IPS DF 6.9 (cell line): Measurements from ENCODE around the gene TUSC2.

Source experiments
- DNase-seq: peaks from one replicate; pipeline ENCODE4 v3.0.0-alpha.2; 2013; ENCODE audit warnings: low read depth, low spot score
- H3K27ac ChIP-seq: one replicate; pipeline ENCODE4 v1.5.1; 2013; ENCODE audit warnings: low read length, control low read depth
- H3K27me3 ChIP-seq: 2 replicates; pipeline ENCODE4 v1.6.1; 2013; ENCODE audit warnings: mild to moderate bottlenecking, low read length; ENCODE audit not compliant: control insufficient read depth, insufficient read depth
- H3K36me3 ChIP-seq: 2 replicates; pipeline ENCODE4 v1.6.1; 2013; ENCODE audit warnings: low read length; ENCODE audit not compliant: control insufficient read depth, insufficient read depth
- H3K4me1 ChIP-seq: 2 replicates; pipeline ENCODE4 v1.6.1; 2013; ENCODE audit warnings: low read length; ENCODE audit not compliant: control insufficient read depth, insufficient read depth
- H3K4me3 ChIP-seq: 2 replicates; pipeline ENCODE4 v1.5.1; 2013; ENCODE audit warnings: mild to moderate bottlenecking, low read length
- H3K9me3 ChIP-seq: 2 replicates; pipeline ENCODE4 v1.6.1; 2013; ENCODE audit warnings: low read length, inconsistent platforms; ENCODE audit not compliant: control insufficient read depth, insufficient read depth
- WGBS: extraction: QIAGEN DNeasy Blood & Tissue Kit; methylation state at CpG from one replicate; pipeline ENCODE4 v1.1.7; 2013; ENCODE audit warnings: mixed read lengths, missing lambda C conversion rate; ENCODE audit not compliant: insufficient read length, insufficient coverage; 5-methylcytosine and 5-hydroxymethylcytosine counted together

Gene TUSC2

DNA sequence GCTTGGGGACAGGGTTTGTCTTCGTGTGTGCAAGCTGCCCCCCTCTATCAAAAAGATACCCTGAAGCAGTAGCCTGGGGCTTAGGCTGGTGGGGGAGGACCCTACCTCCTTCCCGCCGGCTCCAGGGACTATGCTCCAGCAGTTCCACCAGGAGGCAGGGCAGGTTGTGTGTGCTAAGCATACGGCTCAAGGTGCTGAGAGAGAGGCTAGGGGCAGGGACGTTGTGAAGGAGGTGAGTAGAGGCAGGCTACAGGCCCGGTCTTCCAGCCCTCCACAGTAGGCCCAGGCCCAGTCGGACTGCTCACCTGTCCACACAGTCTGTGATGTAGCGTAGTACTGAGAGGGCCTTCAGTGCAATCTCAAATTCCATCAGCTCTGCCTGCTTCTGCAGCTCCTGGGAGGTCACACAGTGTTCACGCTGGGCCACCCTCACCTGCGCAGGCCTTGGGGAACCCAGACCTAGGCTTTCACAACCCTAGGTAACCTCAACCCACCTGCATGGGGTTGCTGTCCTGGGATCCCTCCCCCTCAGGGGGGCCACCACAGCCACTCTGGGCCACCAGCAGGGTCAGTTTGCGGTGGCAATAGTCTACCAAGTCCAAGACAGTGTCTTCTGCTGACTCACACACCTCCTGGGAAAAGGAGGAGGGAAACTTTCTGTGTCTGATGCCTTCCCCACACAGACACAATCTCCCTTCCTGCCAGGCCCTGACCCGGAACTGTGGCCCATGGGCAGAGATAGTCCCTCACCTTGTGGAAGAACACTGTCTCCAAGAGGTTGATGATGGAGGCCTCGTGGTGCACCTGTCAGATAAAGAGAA, 15.0 kb upstream of the TUSC2 start:
- H3K36me3 ChIP-seq = 0 out of 2 replicates have a peak, but pooled peaks cover 2% of the 10 kb centered on the region
- no peak for DNase-seq
- peaks cover 16% of the 10 kb centered on the region; the same call in 1 of the 2 replicates for H3K27me3 ChIP-seq
- H3K4me1 ChIP-seq = peaks cover 3% of the 10 kb centered on the region; the same call in 1 of the 2 replicates
- no peak overlapping the region for H3K4me3 ChIP-seq
- no peaks in the 10 kb centered on the region for H3K9me3 ChIP-seq
- H3K27ac ChIP-seq = no peak overlapping the region
- no CpG with 5 or more reads among the region's 13 CpGs for WGBS

GRCh38 chr3:50341996-50342650, 14.1 kb upstream of the TUSC2 start:
- H3K27me3 ChIP-seq = peaks cover 16% of the 10 kb centered on the region; the same call in 1 of the 2 replicates
- H3K9me3 ChIP-seq = no peaks in the 10 kb centered on the region
- no CpG with 5 or more reads among the region's 13 CpGs for WGBS
- no peak for DNase-seq
- H3K4me3 ChIP-seq = no peak overlapping the region
- H3K36me3 ChIP-seq = no peaks in the 10 kb centered on the region
- no peak overlapping the region for H3K27ac ChIP-seq
- peaks cover 3% of the 10 kb centered on the region; the same call in 1 of the 2 replicates for H3K4me1 ChIP-seq

DNA sequence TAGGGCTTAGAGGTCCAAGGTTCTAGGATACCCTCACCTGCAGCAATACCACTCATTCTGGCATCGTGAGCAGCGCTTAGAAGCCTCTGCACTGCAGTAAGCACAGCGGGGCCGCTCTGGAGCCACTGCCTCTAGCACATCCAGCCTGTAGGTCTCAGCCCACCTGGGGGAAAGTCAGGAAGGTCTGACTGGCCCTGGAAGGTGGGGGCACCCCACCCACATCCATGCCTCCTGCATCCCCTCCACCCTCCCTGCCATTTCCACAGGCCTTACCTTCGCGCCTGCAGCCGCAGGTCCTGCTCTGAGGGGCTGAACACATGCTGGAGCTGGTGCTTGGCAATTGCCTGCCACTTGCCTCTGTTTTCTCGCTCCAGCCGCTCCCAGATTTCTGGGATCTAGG, 13.5 kb upstream of the TUSC2 start:
- Histone ChIP-seq H3K9me3 (no peaks in the 10 kb centered on the region), H3K27me3 (peaks cover 16% of the 10 kb centered on the region; the same call in 1 of the 2 replicates), H3K4me1 (peaks cover 3% of the 10 kb centered on the region; the same call in 1 of the 2 replicates), H3K27ac (no peak overlapping the region), H3K4me3 (no peak overlapping the region), H3K36me3 (no peaks in the 10 kb centered on the region)
- no peak for DNase-seq
- WGBS = no CpG with 5 or more reads among the region's 9 CpGs

DNA sequence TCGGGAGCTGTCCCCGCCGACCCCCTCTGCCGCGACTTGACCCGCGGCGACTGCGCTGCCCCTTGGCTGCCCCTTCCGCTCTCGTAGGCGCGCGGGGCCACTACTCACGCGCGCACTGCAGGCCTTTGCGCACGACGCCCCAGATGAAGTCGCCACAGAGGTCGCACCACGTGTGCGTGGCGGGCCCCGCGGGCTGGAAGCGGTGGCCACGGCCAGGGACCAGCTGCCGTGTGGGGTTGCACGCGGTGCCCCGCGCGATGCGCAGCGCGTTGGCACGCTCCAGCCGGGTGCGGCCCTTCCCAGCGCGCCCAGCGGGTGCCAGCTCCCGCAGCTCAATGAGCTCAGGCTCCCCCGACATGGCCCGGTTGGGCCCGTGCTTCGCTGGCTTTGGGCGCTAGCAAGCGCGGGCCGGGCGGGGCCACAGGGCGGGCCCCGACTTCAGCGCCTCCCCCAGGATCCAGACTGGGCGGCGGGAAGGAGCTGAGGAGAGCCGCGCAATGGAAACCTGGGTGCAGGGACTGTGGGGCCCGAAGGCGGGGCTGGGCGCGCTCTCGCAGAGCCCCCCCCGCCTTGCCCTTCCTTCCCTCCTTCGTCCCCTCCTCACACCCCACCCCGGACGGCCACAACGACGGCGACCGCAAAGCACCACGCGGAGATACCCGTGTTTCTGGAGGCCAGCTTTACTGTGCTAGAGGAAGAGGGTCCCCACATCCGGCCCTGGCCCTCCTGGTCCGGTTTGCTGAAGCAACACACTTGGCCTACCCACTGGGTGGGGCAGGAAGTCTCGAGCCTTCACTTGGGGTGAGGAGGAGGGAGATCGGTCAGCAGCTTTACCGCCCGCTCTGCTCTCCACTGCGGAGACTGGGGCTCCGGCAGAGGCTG, 12.7 kb upstream of the TUSC2 start, which contains the start of gene RASSF1:
TSS of gene RASSF1 (minus strand) at position 389 of the 882 bp plus-strand sequence. CDS start at position 358, 31 bp downstream.
- no CpG with 5 or more reads among the region's 85 CpGs for WGBS
- Histone ChIP-seq H3K4me1 (peaks cover 3% of the 10 kb centered on the region; the same call in 1 of the 2 replicates), H3K36me3 (no peaks in the 10 kb centered on the region), H3K27me3 (peaks cover 16% of the 10 kb centered on the region; the same call in 1 of the 2 replicates), H3K9me3 (no peaks in the 10 kb centered on the region), H3K27ac (no peak within 1 kb of the TSS), H3K4me3 (peak within 1 kb of the TSS; percentile 40; the same call in 1 of the 2 replicates)
- DNase-seq = no peak

- Histone ChIP-seq H3K9me3 (no peaks in the 10 kb centered on the region), H3K4me1 (peaks cover 3% of the 10 kb centered on the region; the same call in 1 of the 2 replicates), H3K4me3 (peak overlapping the region; percentile 40; the same call in 1 of the 2 replicates), H3K36me3 (no peaks in the 10 kb centered on the region), H3K27ac (no peak overlapping the region), H3K27me3 (peaks cover 16% of the 10 kb centered on the region; the same call in 1 of the 2 replicates)
- WGBS = no CpG with 5 or more reads among the region's 9 CpGs
- DNase-seq = no peak
Measured at GRCh38 chr3:50340147-50340447, 12.1 kb upstream of the TUSC2 start.

DNA sequence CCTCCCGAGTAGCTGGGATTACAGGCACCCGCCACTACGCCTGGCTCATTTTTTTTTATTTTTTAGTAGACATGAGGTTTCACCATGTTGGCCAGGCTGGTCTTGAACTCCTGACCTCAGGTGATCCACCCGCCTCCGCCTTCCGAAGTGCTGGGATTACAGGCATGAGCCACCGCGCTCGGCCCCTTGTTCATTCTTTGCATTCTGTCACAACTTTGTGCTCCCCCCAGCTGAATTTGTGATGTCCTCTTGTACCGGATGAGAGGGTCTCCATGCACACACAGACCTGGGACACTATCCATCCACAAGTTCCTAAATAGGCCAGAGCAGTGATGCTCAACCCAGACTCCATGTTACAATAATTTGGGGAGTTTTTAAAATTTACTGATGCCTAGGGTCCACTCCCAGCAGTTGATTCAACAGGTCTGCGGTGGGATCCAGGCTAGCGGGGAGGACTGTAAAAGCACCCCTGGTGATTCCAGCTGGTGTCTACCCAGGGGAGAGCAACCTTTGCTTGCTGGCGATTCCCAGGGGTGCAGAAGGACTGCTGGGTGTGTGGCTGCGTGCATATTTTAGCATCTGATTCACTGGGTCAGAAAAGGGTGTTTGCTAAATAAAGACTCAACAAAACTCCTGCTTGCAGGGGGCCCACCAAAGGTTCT, 11.6 kb upstream of the TUSC2 start:
- Histone ChIP-seq H3K36me3 (no peaks in the 10 kb centered on the region), H3K27ac (no peak overlapping the region), H3K4me3 (no peak overlapping the region), H3K4me1 (peaks cover 3% of the 10 kb centered on the region; the same call in 1 of the 2 replicates), H3K9me3 (no peaks in the 10 kb centered on the region), H3K27me3 (peaks cover 14% of the 10 kb centered on the region; the same call in 1 of the 2 replicates)
- WGBS = no CpG with 5 or more reads among the region's 14 CpGs
- DNase-seq = no peak

DNA sequence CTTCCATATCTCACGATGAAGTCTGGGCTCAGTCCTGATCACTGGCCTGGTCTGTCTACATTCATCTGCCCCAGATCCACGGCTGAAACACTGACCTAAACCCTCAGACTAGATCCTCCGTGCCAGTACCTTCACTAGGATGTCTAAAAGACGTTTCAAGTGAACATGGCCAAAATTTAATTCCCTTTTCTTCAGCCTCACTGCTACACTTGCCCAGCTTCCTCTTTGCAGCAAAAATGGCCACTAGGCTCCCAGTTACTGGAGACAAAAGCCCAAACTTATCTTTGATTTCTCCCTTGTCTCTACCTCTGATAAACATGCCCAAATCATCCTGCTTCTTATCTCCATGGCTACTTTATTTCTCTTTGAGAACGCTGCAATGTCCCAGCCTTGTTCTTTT, 10.9 kb upstream of the TUSC2 start:
- Histone ChIP-seq H3K36me3 (no peaks in the 10 kb centered on the region), H3K4me3 (no peak overlapping the region), H3K27ac (no peak overlapping the region), H3K27me3 (peaks cover 14% of the 10 kb centered on the region; the same call in 1 of the 2 replicates), H3K4me1 (peaks cover 3% of the 10 kb centered on the region; the same call in 1 of the 2 replicates), H3K9me3 (no peaks in the 10 kb centered on the region)
- WGBS = no CpG with 5 or more reads among the region's 5 CpGs
- no peak for DNase-seq

DNA sequence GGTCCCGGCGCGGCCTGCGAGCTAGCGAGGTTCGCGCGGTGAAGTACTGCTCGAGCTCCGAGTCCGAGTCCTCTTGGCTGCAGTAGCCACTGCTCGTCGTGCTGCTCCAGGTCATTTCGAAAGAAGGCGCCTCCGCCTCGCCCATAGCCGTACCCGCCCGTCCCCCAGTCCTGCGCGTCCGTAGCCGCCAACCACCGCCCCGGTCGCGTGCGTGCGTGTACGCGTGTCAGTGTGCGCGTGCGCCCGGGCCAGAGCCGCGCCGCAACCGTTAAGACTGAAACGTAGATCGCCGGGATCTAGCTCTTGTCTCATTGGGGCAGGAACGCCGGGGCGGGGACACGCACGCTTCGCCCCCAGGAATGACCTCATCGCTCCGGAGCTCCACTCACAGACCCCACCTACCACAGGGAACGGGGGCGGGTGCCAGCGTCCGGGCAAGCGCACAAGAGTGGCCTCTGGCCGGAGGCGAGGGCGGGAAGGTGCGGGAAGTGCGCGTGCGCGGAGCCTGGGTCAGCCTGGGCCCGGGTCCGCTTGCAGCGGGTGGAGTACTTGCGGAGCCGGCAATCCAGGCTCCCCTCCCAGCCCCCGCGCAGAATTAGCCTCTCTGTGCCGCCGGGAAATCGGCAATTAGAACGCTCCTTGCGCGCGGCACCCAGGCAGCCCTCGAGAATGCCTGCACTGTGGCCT, 9.3 kb upstream of the TUSC2 start:
- no CpG with 5 or more reads among the region's 79 CpGs for WGBS
- DNase-seq = no peak
- Histone ChIP-seq H3K36me3 (no peaks in the 10 kb centered on the region), H3K4me3 (peak overlapping the region; percentile 81), H3K4me1 (peaks cover 3% of the 10 kb centered on the region; the same call in 1 of the 2 replicates), H3K27me3 (peaks cover 14% of the 10 kb centered on the region; the same call in 1 of the 2 replicates), H3K27ac (no peak overlapping the region), H3K9me3 (no peaks in the 10 kb centered on the region)

DNA sequence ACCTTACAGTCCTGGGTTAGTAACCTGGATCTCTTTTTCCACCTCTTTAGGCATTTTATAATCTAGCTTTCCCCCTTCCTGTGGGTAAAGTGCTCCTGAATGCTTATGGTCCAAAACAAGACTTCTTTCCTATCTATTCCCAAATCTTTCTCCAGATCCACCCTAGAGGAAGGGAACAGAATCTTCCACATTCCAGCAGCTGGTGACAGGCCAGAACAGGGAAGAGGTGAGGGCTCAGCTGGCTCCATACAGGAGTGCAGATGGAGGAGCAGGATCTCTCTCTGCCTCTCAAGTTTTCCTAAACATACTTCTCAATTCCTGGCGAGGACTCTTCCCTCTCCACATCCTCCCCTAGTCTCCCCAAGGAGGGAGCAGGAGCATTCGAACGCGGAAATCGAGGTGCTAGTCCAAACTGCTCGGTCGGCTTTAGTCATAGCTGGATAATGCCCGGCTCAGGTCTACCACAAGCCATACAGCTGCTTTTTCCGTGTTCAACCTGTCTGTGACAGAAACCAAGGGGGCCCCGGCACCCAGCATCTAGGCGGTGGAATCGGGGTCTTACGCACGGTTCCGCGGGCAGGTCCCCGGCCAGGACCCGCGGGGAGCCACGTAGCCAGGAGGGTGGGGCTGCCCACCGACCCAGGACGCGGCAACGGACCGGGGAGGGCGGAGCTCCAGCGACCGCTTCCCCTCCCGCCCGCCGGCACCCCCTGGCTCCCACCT, 8.6 kb upstream of the TUSC2 start:
- H3K4me3 ChIP-seq = peak overlapping the region; percentile 81; the same call in 1 of the 2 replicates
- peaks cover 3% of the 10 kb centered on the region; the same call in 1 of the 2 replicates for H3K4me1 ChIP-seq
- no peak for DNase-seq
- H3K27me3 ChIP-seq = peaks cover 14% of the 10 kb centered on the region; the same call in 1 of the 2 replicates
- no peaks in the 10 kb centered on the region for H3K9me3 ChIP-seq
- no peak overlapping the region for H3K27ac ChIP-seq
- peaks cover under 1% of the 10 kb centered on the region; the same call in 1 of the 2 replicates for H3K36me3 ChIP-seq
- WGBS = no CpG with 5 or more reads among the region's 31 CpGs
